Neural cell (in vitro differentiated cells): Measurements from ENCODE around the gene ECM1.

Source experiments
- CTCF ChIP-seq: fragments of 450-650 bp; IDR thresholded peaks from 2 replicates; pipeline ENCODE4 v1.5.1; 2014; ENCODE audit warnings: antibody characterized with exemption, mild to moderate bottlenecking, moderate library complexity; ENCODE audit not compliant: poor library complexity, severe bottlenecking
- TAF1 ChIP-seq: IDR thresholded peaks from 2 replicates; pipeline ENCODE4 v1.6.1; 2012; ENCODE audit warnings: low read depth

GRCh38 chr1:150493175-150493574 lies 14.7 kb upstream of the ECM1 start:
- TF ChIP-seq CTCF, result no peak
- no peak for TF ChIP-seq TAF1
